ENCODE measurements around the gene PDZD4.
A peak's percentile ranks its signal among the peaks of the same experiment; 100 is the strongest.

PDZD4 gene

GRCh38 chrX:153769865-153770600 lies 60.3 kb downstream of the PDZD4 start:
- no peak for DNase-seq

GRCh38 chrX:153769158-153769864 lies 61.0 kb downstream of the PDZD4 start:
- no peak for DNase-seq

- no peak for DNase-seq
Observed at GRCh38 chrX:153768311-153769157, 61.8 kb downstream of the PDZD4 start.

GRCh38 chrX:153767674-153768055 lies 62.7 kb downstream of the PDZD4 start:
- no peak for DNase-seq

- no peak for DNase-seq
Observed at GRCh38 chrX:153766871-153767673, 63.3 kb downstream of the PDZD4 start.

GRCh38 chrX:153766098-153766817 lies 64.1 kb downstream of the PDZD4 start:
- DNase-seq: peak; percentile 53

- DNase-seq: no peak
Observed at GRCh38 chrX:153765138-153766079, 64.9 kb downstream of the PDZD4 start.

GRCh38 chrX:153764786-153765137 lies 65.6 kb downstream of the PDZD4 start:
- DNase-seq: no peak

- peak; percentile 84 for DNase-seq
Observed at GRCh38 chrX:153763989-153764755, 66.2 kb downstream of the PDZD4 start, which contains the start of gene PLXNB3. TSS of gene PLXNB3 (plus strand) at chrX:153764249. CDS start at chrX:153765536, 1,287 bp downstream.

GRCh38 chrX:153763298-153763932 lies 66.9 kb downstream of the PDZD4 start:
- DNase-seq: no peak

GRCh38 chrX:153762626-153763173 lies 67.6 kb downstream of the PDZD4 start:
- DNase-seq: peak; percentile 66

GRCh38 chrX:153761863-153762262 lies 68.5 kb downstream of the PDZD4 start:
- no peak for DNase-seq

- no peak for DNase-seq
Observed at GRCh38 chrX:153755136-153755535, 75.2 kb downstream of the PDZD4 start.
